Hepatocyte (in vitro differentiated cells): ENCODE results near the gene XXYLT1.

Experiments used
- CTCF ChIP-seq: fragments of 200-600 bp; sonication (generic); IDR thresholded peaks from 2 replicates; pipeline ENCODE4 v1.5.1; 2016; ENCODE audit warnings: antibody characterized with exemption, mild to moderate bottlenecking; ENCODE audit not compliant: poor library complexity
- EZH2 ChIP-seq: fragments of 200-600 bp; sonication (generic); IDR thresholded peaks from 2 replicates; pipeline ENCODE4 v1.6.1; 2016; ENCODE audit warnings: antibody characterized with exemption, mild to moderate bottlenecking, borderline replicate concordance
- EZH2phosphoT487 ChIP-seq: fragments of 200-600 bp; sonication (generic); IDR thresholded peaks from one replicate; pipeline ENCODE4 v1.6.1; 2018; ENCODE audit warnings: antibody characterized with exemption, mild to moderate bottlenecking, low read depth, moderate library complexity; ENCODE audit not compliant: unreplicated experiment, severe bottlenecking

DNA sequence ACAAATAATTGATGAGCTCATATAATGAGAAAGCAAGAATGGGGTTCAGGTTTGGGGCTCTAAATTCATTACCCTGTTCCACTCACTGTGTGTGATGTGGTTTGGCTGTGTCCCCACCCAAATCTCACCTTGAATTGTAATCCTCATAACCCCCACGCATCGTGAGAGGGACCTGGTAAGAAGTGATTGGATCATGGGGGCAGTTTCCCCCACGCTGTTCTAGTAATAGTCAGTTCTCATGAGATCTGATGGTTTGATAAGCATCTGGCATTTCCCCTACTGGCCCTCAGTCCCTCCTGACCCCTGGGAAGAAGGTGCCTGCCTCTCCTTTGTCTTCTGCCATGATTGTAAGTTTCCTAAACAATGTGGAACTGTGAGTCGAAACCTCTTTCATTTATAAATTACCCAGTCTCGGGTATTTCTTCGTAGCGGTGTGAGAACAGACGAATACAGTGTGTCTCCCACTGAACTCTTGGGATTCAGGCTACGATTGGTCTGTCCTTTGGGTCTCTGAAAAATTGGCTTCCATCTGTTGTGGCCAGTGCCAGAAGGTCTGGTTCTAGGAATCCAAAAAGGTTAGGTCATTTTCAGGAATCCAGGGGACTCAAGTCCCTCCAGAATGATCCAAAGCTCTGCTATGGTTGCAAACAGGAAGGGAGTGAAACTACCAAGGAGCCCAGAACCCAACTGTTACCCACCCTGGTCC is 87.7 kb downstream of the XXYLT1 start:
- no peak for TF ChIP-seq CTCF
- no peak for TF ChIP-seq EZH2phosphoT487
- TF ChIP-seq EZH2, result no peak
